Stimulated activated CD8-positive, alpha-beta memory T cell treated with anti-CD3 and anti-CD28 coated beads, Interleukin-12 subunit alpha, Interleukin-12 subunit beta, amount 100 ng/mL, for 4 hours (primary cell): ENCODE measurements around the gene TMC7.
"Not testable (repeated sequence)": the region's sequence is repeated elsewhere in the genome, so short reads cannot be mapped to it uniquely, and the experiment has no call there.

ENCODE experiments used
- DNase-seq: peaks from one replicate; pipeline ENCODE4 v3.0.0-alpha.2; 2020; ENCODE audit warnings: low read depth

Gene TMC7

GRCh38 chr16:18983565-18984434 is at the start of gene TMC7:
TSS of gene TMC7 (plus strand) at chr16:18983934. CDS start at chr16:18984064, 130 bp downstream.
- no peak for DNase-seq

GRCh38 chr16:18936727-18937340 is 46.9 kb upstream of the TMC7 start:
- DNase-seq: no peak

GRCh38 chr16:18937390-18937789 is 46.3 kb upstream of the TMC7 start:
- no peak for DNase-seq

GRCh38 chr16:18938986-18939385 is 44.7 kb upstream of the TMC7 start:
- no peak for DNase-seq

- no peak for DNase-seq
Observed at GRCh38 chr16:18941471-18941870, 42.3 kb upstream of the TMC7 start.

GRCh38 chr16:18942061-18942460 is 41.7 kb upstream of the TMC7 start:
- DNase-seq: no peak

GRCh38 chr16:18943414-18943813 is 40.3 kb upstream of the TMC7 start:
- no peak for DNase-seq

- DNase-seq: no peak
Observed at GRCh38 chr16:18945233-18945632, 38.5 kb upstream of the TMC7 start.

GRCh38 chr16:18948372-18949020 is 35.2 kb upstream of the TMC7 start:
- DNase-seq: no peak

GRCh38 chr16:18950469-18951185 is 33.1 kb upstream of the TMC7 start:
- DNase-seq: no peak

GRCh38 chr16:18953547-18953946 is 30.2 kb upstream of the TMC7 start:
- no peak for DNase-seq

GRCh38 chr16:18955874-18956580 is 27.7 kb upstream of the TMC7 start:
- not testable (repeated sequence) for DNase-seq

- not testable (repeated sequence) for DNase-seq
Observed at GRCh38 chr16:18956658-18957241, 27.0 kb upstream of the TMC7 start.

GRCh38 chr16:18958621-18959029 is 25.1 kb upstream of the TMC7 start:
- no peak for DNase-seq

GRCh38 chr16:18959031-18959505 is 24.7 kb upstream of the TMC7 start:
- DNase-seq: no peak

- DNase-seq: no peak
Observed at GRCh38 chr16:18965555-18965954, 18.2 kb upstream of the TMC7 start.

- DNase-seq: no peak
Observed at GRCh38 chr16:18966791-18967190, 16.9 kb upstream of the TMC7 start.

- peak; percentile 56 for DNase-seq
Observed at GRCh38 chr16:18969050-18969854, 14.5 kb upstream of the TMC7 start.

- no peak for DNase-seq
Observed at GRCh38 chr16:18969855-18970240, 13.9 kb upstream of the TMC7 start.

GRCh38 chr16:18975109-18975508 is 8.6 kb upstream of the TMC7 start:
- no peak for DNase-seq
